Measurements from ENCODE around the gene IRF2. TPM values are rescaled to one million over a fixed set of nuclear protein-coding genes. Genes with fewer than 3 reads are reported as not detected.
A peak's percentile ranks its signal among the peaks of the same experiment; 100 is the strongest.

IRF2 gene
- total RNA-seq, 1 donor from 2014 or later: 33.0 TPM

DNA sequence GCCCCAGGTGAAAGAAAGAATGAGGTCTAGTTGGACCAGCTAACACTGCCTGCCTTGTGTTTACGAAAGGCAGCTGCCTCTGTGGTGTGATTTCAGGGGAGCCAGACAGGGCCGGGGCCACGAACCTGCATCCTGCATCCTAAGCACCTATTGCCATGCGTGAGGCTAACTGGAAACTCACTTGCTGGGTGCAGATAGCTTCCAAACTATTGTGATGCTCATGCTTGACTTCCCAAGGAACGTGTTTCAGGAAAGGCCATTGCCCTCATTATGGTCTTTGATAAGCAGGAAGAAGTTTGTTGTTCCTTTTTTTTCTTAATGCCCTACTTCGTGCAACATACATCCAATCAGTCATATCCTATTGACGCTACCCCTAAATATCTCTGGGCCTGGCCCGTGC, 2.3 kb upstream of the IRF2 start:
- intact Hi-C loops (cut with micrococcal nuclease): no loop called here
- ATAC-seq (no peak), DNase-seq (no peak)

DNA sequence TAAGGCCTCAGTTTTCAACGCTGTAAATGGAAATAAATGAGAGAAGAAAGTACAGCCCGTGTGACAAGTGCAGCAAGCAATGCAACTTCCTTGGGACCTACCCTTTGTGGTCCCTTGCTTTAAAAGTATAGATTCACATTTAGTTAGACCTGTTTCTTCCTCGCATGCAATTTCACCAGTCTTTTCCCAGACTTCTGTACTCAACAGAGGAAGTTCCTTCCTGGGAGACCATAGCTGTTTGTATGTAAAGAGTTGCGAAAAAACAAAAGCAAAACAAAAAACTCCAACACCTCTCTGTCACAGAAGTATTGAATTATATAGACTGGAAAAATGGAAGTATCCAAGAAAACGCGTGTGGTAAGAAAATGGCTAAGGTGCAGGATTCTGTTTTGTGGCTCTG, 1.1 kb upstream of the IRF2 start:
- ATAC-seq: no peak
- no peak for DNase-seq
- intact Hi-C loops (cut with micrococcal nuclease): loop anchor here (2.0 kb wide), 1 partner anchor 61 kb away; no protein-coding TSS in a partner anchor

DNA sequence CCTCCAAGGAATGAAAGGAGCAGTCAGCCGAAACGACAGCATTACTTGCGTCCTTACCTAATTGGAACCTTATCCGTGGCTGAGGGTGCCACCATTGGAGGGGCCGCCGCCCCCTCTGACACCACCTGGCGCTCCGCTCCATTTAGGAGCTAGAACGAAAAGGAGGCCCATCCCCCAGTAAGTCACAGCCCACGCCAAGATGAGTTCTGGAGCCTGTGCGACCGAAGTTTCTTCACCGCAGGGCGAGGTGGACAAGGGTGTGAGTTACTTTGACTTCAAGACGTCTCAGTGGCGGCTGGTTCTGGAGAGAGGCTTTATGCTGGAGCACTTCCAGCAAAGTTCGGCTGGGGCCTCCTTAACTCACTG, 729 bp upstream of the IRF2 start:
- DNase-seq (peak; percentile 47), ATAC-seq (peak; percentile 10)
- intact Hi-C loops (cut with micrococcal nuclease): loop anchor here (2.0 kb wide), 1 partner anchor 62 kb away; no protein-coding TSS in a partner anchor

DNA sequence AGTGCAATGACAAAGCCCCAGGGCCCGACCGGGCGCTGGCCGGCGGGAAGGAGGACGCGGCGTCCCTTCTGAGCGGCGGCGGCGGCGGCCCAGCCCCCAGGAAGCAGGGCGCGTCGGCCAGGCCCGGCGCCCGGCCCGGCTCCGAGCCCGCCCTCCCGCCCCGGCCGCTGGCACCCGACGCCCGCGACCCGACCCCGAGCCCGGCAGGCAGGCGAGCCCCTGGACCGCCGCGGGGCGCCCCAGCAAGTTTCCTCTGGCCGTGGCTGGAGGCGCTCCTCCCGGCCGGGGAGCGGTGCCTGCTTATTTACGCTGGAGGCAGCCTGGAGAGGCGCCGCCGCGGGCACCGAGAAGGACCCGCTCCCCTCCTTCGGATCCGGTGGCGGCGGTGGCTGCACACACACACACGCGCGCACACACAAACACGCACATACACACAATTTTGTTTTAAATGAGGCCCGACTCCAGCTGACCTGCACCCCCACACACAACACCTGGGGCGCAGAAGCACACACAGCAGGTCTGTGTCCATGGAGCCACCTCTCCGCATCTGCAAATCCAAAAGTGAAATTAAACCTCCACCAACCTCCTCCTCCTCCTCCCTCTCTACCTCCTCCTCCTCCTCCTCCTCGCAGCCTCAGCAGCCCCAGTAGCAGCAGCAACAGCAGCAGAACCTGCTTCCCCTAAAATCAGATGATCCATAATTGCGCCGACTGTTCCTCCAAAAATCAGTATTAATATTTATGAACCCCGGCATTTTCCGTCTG, 669 bp downstream of the IRF2 start:
- peak; percentile 69 for DNase-seq
- intact Hi-C loops (cut with micrococcal nuclease): loop anchor here (2.0 kb wide), 1 partner anchor 63 kb away; no protein-coding TSS in a partner anchor
- ATAC-seq: peak; percentile 6

DNA sequence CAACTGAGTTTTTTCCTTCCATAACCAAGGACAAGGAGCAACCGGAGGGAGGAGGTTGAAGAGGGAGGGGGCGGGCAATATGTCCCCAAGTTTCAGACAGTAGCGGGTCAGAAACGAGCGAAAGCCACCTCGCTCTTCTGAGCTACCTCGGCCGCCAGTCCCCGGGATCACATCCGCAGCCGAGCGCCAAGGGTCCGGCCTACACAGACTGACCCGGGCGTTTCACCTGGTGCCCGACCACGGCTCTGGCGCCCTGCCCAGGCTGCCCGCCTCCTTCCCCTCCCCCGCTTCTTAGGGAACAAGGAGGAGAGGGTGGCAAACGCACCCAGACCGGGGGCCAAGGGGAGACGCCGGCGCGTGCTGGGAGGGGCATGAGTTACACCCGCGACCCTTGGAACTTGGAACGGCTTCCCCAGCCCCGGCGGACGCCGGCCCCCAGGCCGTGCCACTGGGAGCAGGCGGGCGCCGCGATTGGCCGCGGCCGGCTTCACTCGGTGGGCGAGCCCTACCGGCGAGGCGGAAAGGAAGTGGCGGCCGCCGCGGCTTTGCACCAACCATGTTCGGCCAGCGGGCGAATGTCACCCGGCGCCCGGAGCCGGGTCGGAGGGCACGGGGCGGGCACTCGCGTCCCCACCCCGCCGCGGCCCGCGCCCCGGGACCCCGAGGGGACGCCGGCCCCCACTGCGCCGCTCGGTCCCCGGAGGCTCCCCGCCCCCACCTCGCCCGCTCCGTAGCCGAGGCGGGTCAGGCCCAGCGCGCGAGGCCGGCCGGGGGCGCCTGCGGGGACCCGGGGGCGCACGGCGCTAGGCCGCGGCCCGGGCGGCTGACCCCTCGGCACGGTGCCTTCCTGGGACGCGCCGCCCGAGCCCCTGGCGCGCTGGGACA, 1.5 kb downstream of the IRF2 start:
- intact Hi-C loops (cut with micrococcal nuclease): no loop called here
- DNase-seq: peak; percentile 92
- peak; percentile 74 for ATAC-seq

DNA sequence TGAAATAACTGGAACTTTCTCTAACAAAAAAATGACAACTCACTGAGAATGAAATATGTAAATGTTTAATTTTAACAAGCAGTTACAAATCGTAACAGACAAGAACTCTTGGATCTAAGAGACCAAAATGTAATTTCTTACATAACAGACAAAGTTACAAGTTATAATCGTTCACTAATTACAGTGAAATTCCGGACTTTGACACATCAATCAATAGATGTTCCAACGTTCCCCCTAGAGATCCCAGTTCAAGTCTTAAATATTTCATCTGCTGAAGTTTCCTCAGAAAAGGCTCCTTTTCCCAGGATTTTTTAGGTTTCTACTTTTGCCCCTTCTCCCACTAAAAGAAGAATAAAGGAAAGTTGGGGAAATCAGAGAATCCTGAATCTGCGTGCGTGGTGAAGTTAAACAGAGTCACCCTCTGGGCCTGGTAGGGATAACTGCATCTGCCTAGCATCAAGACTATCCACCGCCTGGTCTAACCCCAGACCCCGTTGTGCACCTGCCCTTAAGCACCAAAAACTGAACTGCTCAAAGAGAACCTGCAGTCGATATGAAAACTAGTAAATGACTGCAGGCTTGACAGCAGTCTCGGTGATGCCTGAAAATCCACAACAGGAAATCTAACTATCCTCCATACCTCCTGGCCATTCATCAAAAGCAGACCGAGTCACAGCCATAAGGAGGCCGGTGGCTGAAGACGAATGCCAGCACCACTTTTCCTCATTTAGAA, 2.3 kb downstream of the IRF2 start:
- DNase-seq (no peak), ATAC-seq (no peak)
- intact Hi-C loops (cut with micrococcal nuclease): no loop called here

DNA sequence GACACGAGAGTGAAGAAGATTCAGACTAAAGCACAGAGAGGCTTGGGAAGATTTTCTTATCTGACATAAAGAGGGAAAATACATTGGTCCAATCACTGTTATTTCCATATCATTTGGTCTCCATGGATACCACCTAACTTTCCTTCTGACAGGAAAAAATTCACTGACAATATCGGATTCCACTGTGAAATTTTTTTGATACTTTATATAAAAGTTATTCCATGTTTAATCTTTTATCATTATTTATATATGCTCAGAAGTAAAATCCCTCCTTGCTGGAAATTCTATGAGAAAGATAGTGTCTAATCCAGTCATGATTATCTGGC, 3.6 kb downstream of the IRF2 start:
- no peak for DNase-seq
- intact Hi-C loops (cut with micrococcal nuclease): no loop called here
- no peak for ATAC-seq

DNA sequence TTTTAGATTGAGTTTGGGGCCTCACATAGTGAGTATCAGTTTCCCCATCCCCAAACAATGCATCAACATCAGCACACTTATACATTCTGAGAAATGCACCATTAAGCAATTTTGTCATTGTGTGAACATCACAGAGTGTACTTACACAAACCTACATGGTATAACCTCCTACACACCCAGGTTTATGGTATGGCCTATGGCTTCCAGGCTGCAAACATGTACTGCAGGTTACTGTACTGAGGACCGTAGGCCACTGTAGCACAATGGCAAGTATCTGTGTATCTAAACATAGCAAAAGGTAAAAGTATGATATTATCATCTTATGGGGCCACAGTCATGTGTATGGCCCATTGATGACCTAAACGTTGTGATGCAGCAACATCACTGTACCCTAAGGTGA, 7.7 kb downstream of the IRF2 start:
- intact Hi-C loops (cut with micrococcal nuclease): no loop called here
- DNase-seq: no peak

DNA sequence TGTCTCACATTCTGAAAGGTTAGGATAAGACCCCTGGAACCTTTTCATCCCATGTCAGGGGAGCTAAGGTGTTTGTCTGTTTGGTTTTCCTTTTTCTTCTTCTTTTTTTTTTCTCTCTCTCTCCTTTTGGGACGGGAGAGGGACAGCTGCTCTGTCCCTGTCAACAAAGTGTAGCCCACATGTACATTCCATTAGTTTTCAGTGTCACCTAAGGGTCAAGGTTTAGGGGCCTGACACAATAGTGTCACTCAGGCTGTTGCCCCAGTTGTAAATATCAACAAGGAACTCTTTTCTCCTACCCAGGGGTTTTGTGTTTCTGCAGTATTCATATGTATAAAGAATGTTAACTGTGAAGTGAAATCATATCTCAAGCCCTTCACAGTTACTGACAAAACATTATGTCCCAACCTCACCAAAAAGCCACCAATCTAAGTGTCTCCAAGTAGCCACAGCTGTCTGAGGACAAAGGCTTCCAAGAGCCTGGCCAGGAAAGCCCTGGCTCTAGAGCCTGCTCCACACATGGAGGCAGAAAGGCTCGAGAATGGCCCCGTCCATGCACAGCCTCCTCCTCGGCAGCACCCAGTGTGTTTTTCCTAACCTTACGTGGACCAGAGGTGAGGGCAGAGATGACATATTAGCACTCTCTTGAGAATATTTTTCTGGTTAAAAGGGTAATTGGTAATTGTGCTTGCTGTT, 9.4 kb downstream of the IRF2 start:
- intact Hi-C loops (cut with micrococcal nuclease): no loop called here
- peak; percentile 37 for ATAC-seq
- DNase-seq: no peak

More for the DNA sequence above, 7.7 kb downstream of the IRF2 start:
- ATAC-seq: no peak

DNA sequence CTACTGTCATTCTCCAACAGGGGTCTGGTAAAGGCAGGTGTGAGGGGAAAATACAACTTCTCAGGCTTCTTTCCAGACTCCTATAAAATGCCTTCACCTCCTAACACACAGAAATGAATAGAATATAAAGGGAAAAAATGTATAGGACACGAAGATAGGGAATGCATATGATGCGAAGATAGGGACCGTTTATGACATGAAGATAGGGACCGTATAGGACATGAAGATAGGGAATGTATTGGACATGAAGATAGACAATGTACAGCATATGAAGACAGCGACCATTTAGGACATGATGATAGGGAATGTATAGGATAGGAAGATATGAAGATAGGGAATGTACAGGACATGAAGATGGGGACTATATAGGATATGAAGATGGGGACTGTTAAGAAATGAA, 10.5 kb downstream of the IRF2 start:
- ATAC-seq (no peak), DNase-seq (no peak)
- intact Hi-C loops (cut with micrococcal nuclease): no loop called here

DNA sequence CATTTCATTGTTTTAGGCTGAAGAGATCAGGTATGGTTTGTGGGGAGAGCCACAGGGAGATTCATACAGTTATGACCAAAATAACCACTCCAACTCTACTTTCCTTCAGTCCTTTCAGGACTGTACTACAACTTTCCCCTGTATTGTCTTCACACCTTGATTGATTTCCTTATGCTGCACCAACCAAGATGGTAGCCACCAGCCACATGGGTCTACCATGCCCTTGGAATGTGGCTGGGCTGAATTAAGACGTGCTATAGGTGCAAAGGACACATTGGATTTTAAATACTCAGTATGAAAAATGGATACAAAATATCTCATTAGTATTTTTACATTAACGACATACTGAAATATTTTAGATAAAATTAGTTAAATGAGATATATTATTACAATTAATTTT, 11.2 kb downstream of the IRF2 start:
- intact Hi-C loops (cut with micrococcal nuclease): no loop called here
- no peak for ATAC-seq
- no peak for DNase-seq

DNA sequence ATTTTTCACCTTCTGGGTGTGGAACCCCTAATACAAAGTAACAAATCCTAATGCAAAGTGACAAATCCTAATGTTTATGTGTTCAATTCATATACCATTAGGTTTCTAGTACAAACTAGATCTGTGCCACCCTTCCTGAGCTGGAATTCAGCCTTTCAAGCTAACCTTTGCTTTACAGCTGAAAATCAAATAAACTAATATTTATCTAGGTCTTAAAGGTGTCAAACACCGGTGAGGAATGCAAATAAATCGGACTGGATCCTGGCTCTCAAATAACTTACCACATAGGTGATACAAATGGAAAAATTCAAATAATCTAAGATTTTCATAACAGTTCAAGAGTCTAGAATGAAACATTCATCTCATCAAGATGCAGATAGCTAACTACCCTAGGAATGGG, 11.6 kb downstream of the IRF2 start:
- DNase-seq: no peak
- intact Hi-C loops (cut with micrococcal nuclease): no loop called here
- no peak for ATAC-seq

DNA sequence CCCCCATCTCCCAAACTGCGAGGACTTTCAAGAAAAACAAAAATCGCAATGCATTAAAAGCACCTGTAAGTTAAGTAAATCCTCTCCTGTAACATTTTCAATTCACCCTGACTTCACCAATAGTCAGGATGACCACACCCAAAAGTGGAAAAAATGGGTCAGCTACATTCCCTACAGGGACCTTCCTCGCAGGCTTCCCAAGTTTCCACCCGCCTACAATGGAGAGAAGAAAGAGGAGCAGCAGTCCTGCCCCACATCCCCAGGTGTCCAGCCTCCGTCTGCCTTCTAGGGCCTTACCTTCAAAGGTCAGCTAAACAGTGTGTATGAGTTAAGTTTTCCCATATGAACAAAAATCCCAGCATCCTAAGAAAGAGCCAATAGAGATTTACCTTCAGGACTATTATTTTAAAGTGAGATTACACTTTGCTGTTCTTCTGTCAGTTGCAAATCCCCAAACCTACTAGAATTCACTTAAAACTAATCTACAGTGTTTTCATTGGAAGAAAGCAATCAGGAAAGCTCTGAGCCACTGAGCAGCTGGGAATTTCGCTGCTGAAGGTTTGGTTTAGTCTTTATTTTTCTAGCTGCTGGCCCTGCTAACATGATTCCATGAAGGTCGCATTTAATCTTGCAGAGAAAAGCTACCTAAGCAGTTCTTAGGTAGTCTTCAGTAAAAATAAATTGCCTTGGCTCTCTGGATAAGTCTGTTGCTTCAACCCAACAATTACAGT, 12.5 kb downstream of the IRF2 start:
- ATAC-seq: peak; percentile 44
- no peak for DNase-seq
- intact Hi-C loops (cut with micrococcal nuclease): no loop called here

DNA sequence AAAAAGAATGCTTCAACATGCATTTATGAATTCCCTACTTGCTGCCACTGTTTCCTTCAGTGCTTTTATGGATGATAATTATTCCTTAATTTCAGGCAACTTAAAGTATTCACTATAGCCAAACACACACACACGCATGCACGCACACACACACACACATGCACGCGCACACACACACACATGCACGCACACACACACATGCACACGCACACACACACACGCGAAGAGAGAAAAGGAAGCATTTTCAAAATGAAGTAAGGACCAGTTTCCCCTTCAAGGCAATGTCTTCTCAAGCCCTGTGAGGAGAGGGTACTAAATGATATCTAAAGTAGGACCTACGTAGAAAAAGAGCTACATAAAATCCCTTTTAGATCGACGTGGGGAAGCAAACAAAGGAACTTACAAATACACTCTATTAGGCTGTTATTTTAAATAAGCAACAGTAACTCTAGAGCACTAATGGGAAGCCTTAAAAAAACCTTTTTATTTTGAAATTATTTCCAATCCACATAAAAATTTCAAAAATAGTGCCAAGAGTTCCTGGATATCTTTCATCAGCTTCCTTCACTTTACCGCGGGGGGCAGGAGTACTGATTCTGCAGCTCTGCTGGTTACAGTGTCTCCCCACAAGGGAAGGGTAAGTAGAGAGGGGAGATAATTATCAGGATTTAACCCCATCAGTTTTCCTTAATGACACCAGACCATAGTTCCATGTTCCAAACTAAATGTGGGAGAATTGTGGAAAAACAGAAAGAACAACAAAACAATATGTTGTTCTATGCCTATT, 13.7 kb downstream of the IRF2 start:
- intact Hi-C loops (cut with micrococcal nuclease): no loop called here
- ATAC-seq (no peak), DNase-seq (no peak)

DNA sequence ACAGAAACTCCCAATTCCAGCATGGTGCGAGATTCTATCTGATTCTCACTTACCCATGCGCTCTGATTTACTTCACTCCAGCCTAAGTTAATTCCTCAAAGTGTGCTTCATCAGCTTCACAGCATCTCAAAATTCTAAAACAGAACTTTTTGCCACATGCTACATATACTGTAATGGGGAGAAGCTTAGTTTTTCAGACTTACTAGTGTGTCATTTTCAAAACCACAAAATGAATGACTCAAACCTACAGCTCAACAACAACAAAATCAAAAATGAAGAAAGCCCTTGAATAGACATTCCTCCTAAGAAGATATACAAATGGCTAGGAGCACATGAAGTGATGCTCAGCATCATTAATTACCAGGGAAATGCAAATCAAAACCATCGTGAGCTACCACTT, 14.9 kb downstream of the IRF2 start:
- ATAC-seq (no peak), DNase-seq (no peak)
- intact Hi-C loops (cut with micrococcal nuclease): no loop called here

DNA sequence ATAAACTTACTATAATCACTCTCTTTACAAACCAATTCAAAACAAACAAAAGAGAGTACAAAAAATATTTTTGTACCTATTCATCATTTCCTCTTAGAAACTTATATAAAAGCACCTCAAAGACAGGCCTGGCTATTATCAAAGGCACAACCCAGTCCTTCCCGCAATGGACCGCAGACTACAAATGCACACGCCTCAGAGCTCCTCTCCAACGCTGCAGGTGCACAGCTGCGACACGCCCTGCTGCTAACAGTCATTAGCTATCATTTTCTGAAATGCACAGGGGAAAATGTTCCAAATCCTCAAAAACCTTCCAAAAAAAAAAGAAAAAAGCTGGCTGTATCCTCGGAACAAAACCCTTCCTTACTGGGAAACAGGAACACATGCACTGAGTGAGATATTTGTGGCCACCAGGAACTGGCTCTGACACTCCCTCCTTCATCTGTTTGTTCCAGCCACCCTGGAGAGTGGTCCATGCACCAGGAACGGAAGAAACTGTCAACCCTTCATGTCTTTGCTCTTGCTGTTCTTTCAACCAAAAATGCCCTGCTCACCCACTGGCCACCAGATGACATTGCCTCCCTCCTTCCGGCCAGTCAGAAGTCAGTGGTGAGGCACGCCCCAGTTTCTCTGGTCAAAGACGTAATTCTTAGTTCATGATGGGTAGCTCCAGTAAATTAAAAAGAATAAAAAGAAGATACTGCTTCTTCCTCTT, 16.7 kb downstream of the IRF2 start:
- DNase-seq (no peak), ATAC-seq (peak; percentile 43)
- intact Hi-C loops (cut with micrococcal nuclease): no loop called here

DNA sequence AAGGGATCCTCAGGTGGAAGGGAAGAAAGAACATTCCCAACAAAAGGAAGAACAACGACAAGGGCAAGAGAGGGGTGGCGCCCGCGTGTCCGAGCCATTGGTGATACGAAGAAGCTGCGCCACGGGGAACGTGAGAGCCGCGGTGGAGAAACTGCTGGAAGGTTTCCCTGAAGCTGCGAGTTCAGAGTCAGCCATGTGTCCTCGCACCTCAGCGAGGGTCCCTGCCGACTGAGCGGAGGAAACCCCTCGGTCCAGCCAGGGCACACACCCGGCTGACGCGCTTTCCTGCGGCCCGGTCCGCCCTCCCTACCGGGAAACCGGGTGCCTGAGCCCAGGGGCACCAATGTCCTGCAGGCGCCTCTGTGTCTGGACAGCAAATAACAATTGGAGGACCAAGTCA, 18.0 kb downstream of the IRF2 start:
- ATAC-seq (no peak), DNase-seq (no peak)
- intact Hi-C loops (cut with micrococcal nuclease): no loop called here
